ENCODE measurements around the gene POLR2B.

The POLR2B gene

DNA sequence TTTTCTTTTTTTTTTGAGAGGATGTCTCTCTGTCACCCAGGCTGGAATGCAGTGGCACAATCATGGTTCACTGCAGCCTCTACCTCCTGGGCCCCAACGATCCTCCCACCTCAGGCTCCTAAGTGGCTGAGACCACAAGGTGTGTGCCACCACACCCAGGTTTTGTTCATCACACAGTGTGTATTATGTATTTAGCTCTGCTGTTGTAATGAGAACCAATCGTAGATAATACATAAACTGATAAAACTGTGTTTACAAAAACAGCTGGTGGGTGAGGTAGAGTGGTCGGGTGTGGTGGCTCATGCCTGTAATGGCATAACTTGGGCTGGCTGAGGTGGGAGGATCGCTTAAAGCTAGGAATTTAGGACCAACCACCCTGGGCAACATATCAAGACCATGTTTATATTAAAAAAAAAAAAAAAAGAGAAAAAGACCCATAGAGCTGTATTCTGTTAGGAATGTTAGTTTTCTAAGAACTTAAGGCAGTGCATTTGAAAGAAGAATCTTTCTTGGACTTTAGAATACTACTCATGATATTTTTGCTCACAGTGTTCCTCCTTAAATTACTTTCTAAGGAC is 34.9 kb downstream of the POLR2B start:
- ChIA-PET CTCF (no interaction called here), POLR2A (no interaction called here)
- Histone ChIP-seq H3K36me3 (ENCODE audit: control insufficient read depth in 2 of 2, insufficient read depth in 1 of 2, low read length in 2 of 2) (peaks cover 46 to 80% of the 10 kb centered on the region in 2 experiments), H3K27ac (ENCODE audit: extremely low read depth, low read depth, low read length) (no peak overlapping the region), H3K9me3 (ENCODE audit: control insufficient read depth, insufficient read depth, low read depth, low read length) (no peaks in the 10 kb centered on the region), H3K4me1 (ENCODE audit: control insufficient read depth, insufficient read depth, low read length) (no peaks in the 10 kb centered on the region), H3K4me3 (ENCODE audit: low read depth, low read length) (no peak overlapping the region)
- TF ChIP-seq ZNF10 (tag by site-specific recombination; IDR thresholded peaks at IDR 0.05) = no peak
- peak; percentile 22; the same call in 1 of the 2 replicates for TF ChIP-seq EGR2 (tag by site-specific recombination; IDR thresholded peaks at IDR 0.05; ENCODE audit: low read depth)
- TF ChIP-seq KLF1 (tag by site-specific recombination; IDR thresholded peaks at IDR 0.05) = peak; percentile 90

GRCh38 chr4:57018980-57019379 is 40.3 kb downstream of the POLR2B start:
- H3K27ac ChIP-seq (ENCODE audit: extremely low read depth, low read depth, low read length) = no peak overlapping the region
- H3K4me3 ChIP-seq (ENCODE audit: low read depth, low read length) = no peak overlapping the region
- TF ChIP-seq ZNF791 (tag by site-specific recombination; IDR thresholded peaks at IDR 0.05) = no peak
- no peak for TF ChIP-seq MEIS1 (CRISPR knock-in tag; IDR thresholded peaks at IDR 0.05; ENCODE audit: borderline replicate concordance)
- no peak for TF ChIP-seq ZNF558 (tag by site-specific recombination; IDR thresholded peaks at IDR 0.05)
- no peak for TF ChIP-seq ZBTB44 (tag by site-specific recombination; IDR thresholded peaks at IDR 0.05)
- TF ChIP-seq, protein P1, sequence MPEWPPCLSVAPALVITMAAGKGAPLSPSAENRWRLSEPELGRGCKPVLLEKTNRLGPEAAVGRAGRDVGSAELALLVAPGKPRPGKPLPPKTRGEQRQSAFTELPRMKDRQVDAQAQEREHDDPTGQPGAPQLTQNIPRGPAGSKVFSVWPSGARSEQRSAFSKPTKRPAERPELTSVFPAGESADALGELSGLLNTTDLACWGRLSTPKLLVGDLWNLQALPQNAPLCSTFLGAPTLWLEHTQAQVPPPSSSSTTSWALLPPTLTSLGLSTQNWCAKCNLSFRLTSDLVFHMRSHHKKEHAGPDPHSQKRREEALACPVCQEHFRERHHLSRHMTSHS (tag by site-specific recombination; IDR thresholded peaks at IDR 0.05) = no peak
- no peak for TF ChIP-seq GLIS1 (tag by site-specific recombination; IDR thresholded peaks at IDR 0.05)
- TF ChIP-seq, protein P2, sequence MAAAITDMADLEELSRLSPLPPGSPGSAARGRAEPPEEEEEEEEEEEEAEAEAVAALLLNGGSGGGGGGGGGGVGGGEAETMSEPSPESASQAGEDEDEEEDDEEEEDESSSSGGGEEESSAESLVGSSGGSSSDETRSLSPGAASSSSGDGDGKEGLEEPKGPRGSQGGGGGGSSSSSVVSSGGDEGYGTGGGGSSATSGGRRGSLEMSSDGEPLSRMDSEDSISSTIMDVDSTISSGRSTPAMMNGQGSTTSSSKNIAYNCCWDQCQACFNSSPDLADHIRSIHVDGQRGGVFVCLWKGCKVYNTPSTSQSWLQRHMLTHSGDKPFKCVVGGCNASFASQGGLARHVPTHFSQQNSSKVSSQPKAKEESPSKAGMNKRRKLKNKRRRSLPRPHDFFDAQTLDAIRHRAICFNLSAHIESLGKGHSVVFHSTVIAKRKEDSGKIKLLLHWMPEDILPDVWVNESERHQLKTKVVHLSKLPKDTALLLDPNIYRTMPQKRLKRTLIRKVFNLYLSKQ (tag by site-specific recombination; IDR thresholded peaks at IDR 0.05; ENCODE audit: borderline replicate concordance) = no peak
- TF ChIP-seq KLF10 (tag by site-specific recombination; IDR thresholded peaks at IDR 0.05) = no peak
- TF ChIP-seq ZNF146 (tag by site-specific recombination; IDR thresholded peaks at IDR 0.05) = no peak
- TF ChIP-seq ZSCAN23 (tag by site-specific recombination; IDR thresholded peaks at IDR 0.05) = no peak
- TF ChIP-seq ZNF311 (tag by site-specific recombination; IDR thresholded peaks at IDR 0.05; ENCODE audit: borderline replicate concordance) = no peak
- TF ChIP-seq ZNF624 (tag by site-specific recombination; IDR thresholded peaks at IDR 0.05) = no peak
- no peak for TF ChIP-seq ZNF843 (tag by site-specific recombination; IDR thresholded peaks at IDR 0.05)
- TF ChIP-seq, protein P3, sequence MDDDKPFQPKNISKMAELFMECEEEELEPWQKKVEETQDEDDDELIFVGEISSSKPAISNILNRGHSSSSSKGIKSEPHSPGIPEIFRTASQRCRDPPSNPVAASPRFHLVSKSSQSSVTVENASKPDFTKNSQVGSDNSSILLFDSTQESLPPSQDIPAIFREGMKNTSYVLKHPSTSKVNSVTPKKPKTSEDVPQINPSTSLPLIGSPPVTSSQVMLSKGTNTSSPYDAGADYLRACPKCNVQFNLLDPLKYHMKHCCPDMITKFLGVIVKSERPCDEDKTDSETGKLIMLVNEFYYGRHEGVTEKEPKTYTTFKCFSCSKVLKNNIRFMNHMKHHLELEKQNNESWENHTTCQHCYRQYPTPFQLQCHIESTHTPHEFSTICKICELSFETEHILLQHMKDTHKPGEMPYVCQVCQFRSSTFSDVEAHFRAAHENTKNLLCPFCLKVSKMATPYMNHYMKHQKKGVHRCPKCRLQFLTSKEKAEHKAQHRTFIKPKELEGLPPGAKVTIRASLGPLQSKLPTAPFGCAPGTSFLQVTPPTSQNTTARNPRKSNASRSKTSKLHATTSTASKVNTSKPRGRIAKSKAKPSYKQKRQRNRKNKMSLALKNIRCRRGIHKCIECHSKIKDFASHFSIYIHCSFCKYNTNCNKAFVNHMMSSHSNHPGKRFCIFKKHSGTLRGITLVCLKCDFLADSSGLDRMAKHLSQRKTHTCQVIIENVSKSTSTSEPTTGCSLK (tag by site-specific recombination; IDR thresholded peaks at IDR 0.05) = no peak
- no peak for TF ChIP-seq ZBTB49 (tag by site-specific recombination; IDR thresholded peaks at IDR 0.05; ENCODE audit: low read depth)
- TF ChIP-seq FEZF1 (tag by site-specific recombination; IDR thresholded peaks at IDR 0.05) = no peak
- peaks cover 42 to 86% of the 10 kb centered on the region in 2 experiments for H3K36me3 ChIP-seq (ENCODE audit: control insufficient read depth in 2 of 2, insufficient read depth in 1 of 2, low read length in 2 of 2)
- H3K4me1 ChIP-seq (ENCODE audit: control insufficient read depth, insufficient read depth, low read length) = no peaks in the 10 kb centered on the region
- ChIA-PET POLR2A (no interaction called here), CTCF (no interaction called here)
- H3K9me3 ChIP-seq (ENCODE audit: control insufficient read depth, insufficient read depth, low read depth, low read length) = no peaks in the 10 kb centered on the region
